Lower lobe of right lung (tissue), 2 donors: ENCODE measurements around the gene VSTM4. TPM values are rescaled to one million over a fixed set of nuclear protein-coding genes. Genes with fewer than 3 reads are reported as not detected.

Source experiments
- ATAC-seq, 2 donors: fragments of 200-7000 bp; cut with Tn5 transposase; one replicate each; pipeline ENCODE4 v1.9.1; 2020 to 2022; ENCODE audit warnings: mild to moderate bottlenecking in 2 of 2, moderate library complexity in 2 of 2
- DNase-seq: peaks from one replicate; pipeline ENCODE4 v3.0.0-alpha.2; 2020
- H3K27ac ChIP-seq: fragments of 200-600 bp; one replicate; pipeline ENCODE4 v1.8.0; 2022
- H3K27me3 ChIP-seq: fragments of 200-600 bp; one replicate; pipeline ENCODE4 v1.8.0; 2022; ENCODE audit warnings: low read depth
- H3K36me3 ChIP-seq: fragments of 200-600 bp; one replicate; pipeline ENCODE4 v1.8.0; 2022; ENCODE audit warnings: mild to moderate bottlenecking
- H3K4me1 ChIP-seq: fragments of 200-600 bp; one replicate; pipeline ENCODE4 v1.8.0; 2022
- H3K4me3 ChIP-seq: fragments of 200-600 bp; one replicate; pipeline ENCODE4 v1.8.0; 2022; ENCODE audit warnings: mild to moderate bottlenecking
- H3K9me3 ChIP-seq: fragments of 200-600 bp; one replicate; pipeline ENCODE4 v1.8.0; 2022
- intact Hi-C: fragments of 100-400 bp; cut with DNase I; formaldehyde crosslinking; loops from one replicate; pipeline ENCODE4 v1.11.0; 2022
- total RNA-seq: library from RNA; stranded (reverse); fragmentation: NEBNext Ultra II Directional; extraction: Animal tissue kit (Norgen Biotek cat#: 25700); gene quantifications from one replicate; pipeline ENCODE4 v1.2.1, GENCODE V29; 2021
- TF ChIP-seq, protein P1 (sequence below): fragments of 200-600 bp; IDR thresholded peaks from one replicate; pipeline ENCODE4 v1.8.0; 2022; ENCODE audit warnings: antibody characterized with exemption, mild to moderate bottlenecking
- donor health status: DM: no; HTN: yes; CAD: no; lungs with severe emphysema.

VSTM4 gene
- total RNA-seq, 1 donor from 2014 or later = 18.7 TPM

DNA sequence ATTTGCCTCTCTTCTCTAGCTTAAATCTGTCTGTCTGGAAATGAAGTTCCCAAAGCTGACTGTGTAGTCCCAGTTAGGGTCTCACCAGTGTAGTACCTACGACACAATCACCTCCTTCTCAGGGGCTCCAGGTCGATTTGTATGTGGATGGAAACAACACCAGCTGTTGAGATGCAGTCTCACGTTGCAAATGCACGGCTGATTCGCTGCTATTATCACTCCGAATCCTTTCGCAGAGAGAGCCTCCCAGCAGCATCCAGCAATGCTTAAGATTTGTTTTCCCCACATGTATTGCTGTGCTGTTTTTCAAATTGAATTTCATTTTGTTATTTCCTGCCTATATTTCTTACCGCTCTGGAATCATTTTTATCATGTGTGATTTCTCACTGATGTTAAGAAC, 16.3 kb downstream of the VSTM4 start:
- Histone ChIP-seq H3K4me1 (no peaks in the 10 kb centered on the region), H3K27ac (no peak overlapping the region), H3K36me3 (no peaks in the 10 kb centered on the region), H3K4me3 (no peak overlapping the region), H3K9me3 (no peaks in the 10 kb centered on the region), H3K27me3 (no peaks in the 10 kb centered on the region)
- DNase-seq (no peak), ATAC-seq (no peak)
- TF ChIP-seq, protein P1, sequence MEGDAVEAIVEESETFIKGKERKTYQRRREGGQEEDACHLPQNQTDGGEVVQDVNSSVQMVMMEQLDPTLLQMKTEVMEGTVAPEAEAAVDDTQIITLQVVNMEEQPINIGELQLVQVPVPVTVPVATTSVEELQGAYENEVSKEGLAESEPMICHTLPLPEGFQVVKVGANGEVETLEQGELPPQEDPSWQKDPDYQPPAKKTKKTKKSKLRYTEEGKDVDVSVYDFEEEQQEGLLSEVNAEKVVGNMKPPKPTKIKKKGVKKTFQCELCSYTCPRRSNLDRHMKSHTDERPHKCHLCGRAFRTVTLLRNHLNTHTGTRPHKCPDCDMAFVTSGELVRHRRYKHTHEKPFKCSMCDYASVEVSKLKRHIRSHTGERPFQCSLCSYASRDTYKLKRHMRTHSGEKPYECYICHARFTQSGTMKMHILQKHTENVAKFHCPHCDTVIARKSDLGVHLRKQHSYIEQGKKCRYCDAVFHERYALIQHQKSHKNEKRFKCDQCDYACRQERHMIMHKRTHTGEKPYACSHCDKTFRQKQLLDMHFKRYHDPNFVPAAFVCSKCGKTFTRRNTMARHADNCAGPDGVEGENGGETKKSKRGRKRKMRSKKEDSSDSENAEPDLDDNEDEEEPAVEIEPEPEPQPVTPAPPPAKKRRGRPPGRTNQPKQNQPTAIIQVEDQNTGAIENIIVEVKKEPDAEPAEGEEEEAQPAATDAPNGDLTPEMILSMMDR = no peak
- intact Hi-C loops = no loop called here

GRCh38 chr10:49096890-49097445, 18.4 kb downstream of the VSTM4 start:
- Histone ChIP-seq H3K4me1 (no peaks in the 10 kb centered on the region), H3K27ac (no peak overlapping the region), H3K27me3 (no peaks in the 10 kb centered on the region), H3K4me3 (no peak overlapping the region), H3K9me3 (no peaks in the 10 kb centered on the region), H3K36me3 (no peaks in the 10 kb centered on the region)
- intact Hi-C loops = no loop called here
- TF ChIP-seq, protein P1 = no peak
- ATAC-seq (no peak), DNase-seq (no peak)

DNA sequence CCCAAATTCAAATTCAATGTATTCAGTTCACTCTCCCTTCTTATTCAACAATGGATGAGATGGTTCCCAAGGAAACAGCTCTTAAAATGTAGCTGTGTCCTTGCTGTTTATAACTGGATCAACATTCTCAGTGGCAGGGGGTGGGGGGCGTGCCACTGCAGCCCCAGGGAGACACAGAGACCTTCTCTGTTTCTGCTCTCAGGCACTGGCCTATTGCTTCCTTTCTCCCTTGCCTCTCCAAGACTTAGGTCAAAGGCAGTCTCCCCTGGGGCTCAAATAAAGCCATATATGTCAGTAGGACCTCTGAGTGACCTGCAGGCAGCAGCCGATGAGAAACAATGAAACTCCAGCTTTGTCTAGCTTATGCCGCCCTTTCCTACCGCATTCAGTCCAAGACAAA, 20.7 kb downstream of the VSTM4 start:
- Histone ChIP-seq H3K27ac (no peak overlapping the region), H3K27me3 (no peaks in the 10 kb centered on the region), H3K36me3 (no peaks in the 10 kb centered on the region), H3K9me3 (no peaks in the 10 kb centered on the region), H3K4me1 (peaks cover 15% of the 10 kb centered on the region), H3K4me3 (no peak overlapping the region)
- TF ChIP-seq, protein P1 = no peak
- DNase-seq (no peak), ATAC-seq (no peak)
- intact Hi-C loops = no loop called here

GRCh38 chr10:49093922-49094321, 21.4 kb downstream of the VSTM4 start:
- Histone ChIP-seq H3K4me3 (no peak overlapping the region), H3K9me3 (no peaks in the 10 kb centered on the region), H3K27ac (no peak overlapping the region), H3K27me3 (no peaks in the 10 kb centered on the region), H3K36me3 (no peaks in the 10 kb centered on the region), H3K4me1 (peaks cover 15% of the 10 kb centered on the region)
- TF ChIP-seq, protein P1 = no peak
- no peak for ATAC-seq
- DNase-seq = no peak
- intact Hi-C loops = no loop called here

- Histone ChIP-seq H3K36me3 (no peaks in the 10 kb centered on the region), H3K27ac (no peak overlapping the region), H3K9me3 (no peaks in the 10 kb centered on the region), H3K4me1 (peaks cover 15% of the 10 kb centered on the region), H3K27me3 (no peaks in the 10 kb centered on the region), H3K4me3 (no peak overlapping the region)
- DNase-seq (no peak), ATAC-seq (no peak)
- intact Hi-C loops = no loop called here
- TF ChIP-seq, protein P1 = no peak
These were observed 22.8 kb downstream of the VSTM4 start for GRCh38 chr10:49092477-49092876.
